GM19351 (cell line): Measurements from ENCODE around the gene AKR1D1.
"Not testable (repeated sequence)": the region's sequence is repeated elsewhere in the genome, so short reads cannot be mapped to it uniquely, and the experiment has no call there.

ENCODE experiments used
- ATAC-seq: cut with Tn5 transposase; IDR thresholded peaks from one replicate; pipeline ENCODE4 v1.9.1; 2021; ENCODE audit warnings: mild to moderate bottlenecking, moderate library complexity; ENCODE audit not compliant: unreplicated experiment

The AKR1D1 gene

DNA sequence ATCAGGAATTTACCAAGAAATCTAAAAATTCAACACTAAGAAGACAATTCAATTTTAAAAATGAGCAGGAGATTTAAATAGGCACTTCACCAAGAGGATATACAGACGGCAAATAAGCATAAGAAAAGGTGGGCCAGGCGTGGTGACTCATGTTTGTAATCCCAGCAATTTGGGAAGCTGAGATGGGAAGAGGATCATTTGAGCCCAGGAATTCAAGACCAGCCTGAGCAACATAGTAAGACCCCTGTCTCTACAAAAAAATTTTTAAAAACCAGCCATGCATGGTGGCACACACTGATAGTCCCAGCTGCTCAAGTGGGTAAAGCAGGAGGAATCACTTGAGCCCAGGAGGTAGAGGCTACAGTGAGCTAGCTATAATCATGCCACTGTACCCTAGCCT, 3.5 kb upstream of the AKR1D1 start:
- ATAC-seq, result no peak

DNA sequence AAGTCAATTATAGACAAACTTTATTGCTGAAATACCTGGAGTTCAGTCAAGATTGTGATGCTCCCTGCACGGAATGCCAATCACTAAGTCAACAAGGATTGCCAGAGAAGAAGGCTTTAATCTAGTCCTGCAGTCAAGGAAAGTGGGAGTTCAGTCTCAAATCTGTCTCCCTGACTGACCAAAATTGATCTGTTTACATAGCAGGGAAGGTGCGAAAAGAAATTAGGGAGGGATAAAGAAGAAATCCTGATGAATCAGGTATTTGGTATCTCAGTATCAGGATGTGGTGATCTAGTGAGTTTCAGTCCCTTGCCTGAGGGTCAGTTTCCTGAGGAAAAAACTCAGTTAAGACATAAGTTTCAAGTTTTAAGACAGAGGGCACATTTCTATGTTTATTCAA, 2.1 kb upstream of the AKR1D1 start:
- no peak for ATAC-seq

DNA sequence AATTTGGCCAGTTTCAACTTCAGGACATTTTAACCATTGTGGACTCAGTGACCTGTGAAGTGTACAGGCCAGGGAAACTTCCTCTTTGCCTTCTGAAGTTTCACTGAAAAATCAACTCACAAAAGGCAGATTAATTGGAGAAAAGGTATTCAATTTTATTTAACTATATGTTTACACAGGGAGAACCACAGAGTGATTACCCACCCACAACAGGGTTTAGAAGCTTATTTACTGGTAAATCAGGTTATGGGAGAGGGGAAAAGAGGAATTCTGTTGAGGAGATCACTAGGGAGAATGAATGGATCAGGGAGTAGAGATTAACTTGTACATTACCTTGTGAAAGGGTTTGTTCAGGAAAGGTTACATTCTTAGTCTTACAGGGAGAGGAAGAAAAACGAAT, 1.7 kb upstream of the AKR1D1 start:
- no peak for ATAC-seq

DNA sequence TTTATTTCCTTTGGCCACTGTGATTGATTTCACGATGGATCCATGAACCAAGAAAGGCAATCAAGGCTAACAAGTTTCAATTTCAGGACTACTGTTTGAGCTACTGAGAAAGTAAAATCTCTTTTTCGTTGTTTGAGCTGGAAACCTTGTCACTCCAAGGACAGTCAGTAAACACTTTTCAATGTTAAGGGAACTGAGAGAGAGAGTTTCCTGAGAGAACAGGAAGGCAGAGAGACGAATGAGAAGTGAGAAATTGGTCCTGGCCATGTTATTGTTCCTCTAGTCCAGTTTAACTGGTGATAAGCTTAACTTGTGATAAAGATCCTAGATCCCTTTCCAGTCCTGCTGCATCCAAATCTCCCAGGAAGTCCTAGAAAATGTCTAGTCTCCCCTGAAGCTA, 909 bp upstream of the AKR1D1 start:
- no peak for ATAC-seq

DNA sequence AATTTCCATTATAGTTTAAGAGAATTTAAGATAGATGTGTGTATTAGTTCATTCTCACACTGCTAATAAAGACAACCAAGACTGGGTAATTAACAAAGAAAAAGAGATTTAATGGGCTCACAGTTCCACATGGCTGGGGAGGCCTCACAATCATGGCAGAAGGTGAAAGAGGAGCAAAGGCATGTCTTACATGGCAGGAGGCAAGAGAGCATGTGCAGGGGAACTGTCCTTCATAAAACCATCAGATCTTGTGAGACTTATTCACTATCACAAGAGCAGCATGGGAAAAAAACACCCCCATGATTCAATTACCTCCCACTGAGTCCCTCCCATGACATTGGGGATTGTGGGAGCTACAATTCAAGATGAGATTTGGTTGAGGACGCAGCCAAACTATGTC, 473 bp upstream of the AKR1D1 start:
- not testable (repeated sequence) for ATAC-seq

DNA sequence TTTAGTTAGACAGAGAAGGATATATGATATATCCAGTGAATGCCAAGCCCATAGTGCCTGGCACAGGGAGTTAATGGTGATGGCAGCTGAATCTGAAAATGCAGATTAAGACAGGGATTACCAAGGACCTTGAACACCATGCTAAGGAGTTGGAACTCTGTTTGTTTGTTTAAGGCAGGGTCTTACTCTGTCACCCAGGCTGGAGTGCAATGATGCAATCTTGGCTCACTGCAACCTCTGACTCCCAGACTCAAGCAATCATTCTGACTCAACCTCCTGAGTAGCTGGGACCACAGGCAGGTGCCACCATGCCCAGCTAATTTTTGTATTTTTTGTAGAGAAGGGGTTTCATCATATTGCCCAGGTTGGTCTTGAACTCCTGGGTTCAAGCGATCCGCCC, 1.6 kb downstream of the AKR1D1 start:
- no peak for ATAC-seq

DNA sequence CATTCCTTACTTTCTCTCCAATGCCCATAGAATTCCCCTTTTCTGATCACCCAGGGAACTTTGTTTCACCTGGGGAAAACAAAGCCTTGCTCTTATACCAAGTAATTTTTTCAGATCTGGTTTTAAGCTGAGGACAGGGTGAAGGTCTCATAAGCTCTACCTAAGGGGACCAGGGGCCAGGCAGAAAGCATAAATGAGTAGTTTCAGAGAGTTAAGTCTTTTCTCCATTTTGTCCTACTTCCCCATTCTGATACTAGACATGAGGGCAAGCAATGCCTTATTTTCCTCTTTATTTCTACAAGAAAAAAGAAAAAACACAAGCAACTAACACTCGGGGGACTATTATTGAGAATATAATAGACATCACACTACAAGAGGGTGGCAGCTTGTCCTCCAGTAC, 2.9 kb downstream of the AKR1D1 start:
- ATAC-seq, result peak; percentile 70

DNA sequence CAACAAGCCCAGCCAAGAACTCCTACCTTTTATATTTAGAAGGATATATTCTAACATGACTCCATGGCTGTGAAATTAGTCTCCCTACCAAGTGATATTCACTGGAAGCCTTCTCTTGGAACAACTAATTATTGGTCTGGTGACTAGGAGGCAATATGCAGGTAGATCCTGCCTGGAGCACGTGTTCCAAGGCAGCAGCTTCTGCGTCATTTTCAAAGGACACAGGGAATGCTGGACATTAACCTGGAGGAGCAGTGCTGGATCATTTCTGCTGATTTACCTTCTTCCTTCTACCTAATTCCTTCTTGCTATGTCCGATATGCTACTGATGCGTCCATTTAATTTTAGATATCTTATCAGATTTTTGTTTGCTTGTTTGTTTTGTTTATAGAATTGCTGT, 5.6 kb downstream of the AKR1D1 start:
- no peak for ATAC-seq

DNA sequence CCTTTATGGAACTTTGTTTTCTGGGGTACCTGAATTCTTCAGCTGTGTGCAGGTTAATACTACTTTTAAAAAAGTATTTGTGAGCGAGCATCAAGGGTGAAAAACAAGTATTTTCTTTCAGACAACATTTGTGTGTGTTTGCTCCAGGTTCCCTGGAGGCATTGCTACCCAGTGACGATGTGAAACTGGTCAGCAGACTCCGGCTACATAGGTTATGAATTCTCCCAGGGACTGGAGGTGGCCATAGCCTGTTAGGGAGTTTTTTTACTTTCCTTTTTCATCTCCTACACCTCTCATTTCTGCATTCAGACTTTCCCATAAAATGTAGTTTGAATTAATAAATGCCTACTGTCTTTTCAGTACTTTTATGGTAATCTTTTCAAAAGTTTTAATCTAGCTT, 7.6 kb downstream of the AKR1D1 start:
- no peak for ATAC-seq

DNA sequence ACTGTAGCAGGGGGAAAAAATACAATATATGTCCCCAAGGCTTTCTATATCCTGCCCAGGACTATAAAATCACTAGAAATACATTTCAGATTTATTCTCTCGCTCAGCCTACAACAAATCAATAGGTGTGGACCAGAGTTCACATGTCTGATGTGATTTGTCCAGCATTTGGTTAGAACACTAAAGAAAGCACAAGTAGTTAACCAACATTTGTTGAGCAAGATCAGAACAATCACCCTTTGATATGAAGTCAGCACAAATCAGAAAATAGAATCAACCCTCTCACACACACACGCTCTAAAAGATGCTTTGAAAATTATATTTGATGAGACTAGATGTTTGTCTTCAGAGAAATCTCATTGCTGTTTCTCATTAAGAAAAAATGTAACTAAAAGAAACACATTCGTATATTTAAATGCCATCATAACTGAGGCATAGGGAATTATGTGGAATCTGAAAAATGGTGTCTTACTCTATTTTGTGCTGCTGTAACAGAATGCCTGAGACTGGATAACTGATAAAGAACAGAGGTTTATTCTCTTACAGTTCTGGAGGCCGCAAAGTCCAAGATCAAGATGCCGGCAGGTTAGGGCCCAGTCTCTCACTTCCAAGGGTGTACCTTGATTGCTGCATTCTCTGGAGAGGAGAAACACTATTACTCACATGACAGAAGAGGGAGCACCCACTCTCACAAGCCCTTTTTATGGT, 10.5 kb downstream of the AKR1D1 start:
- no peak for ATAC-seq

DNA sequence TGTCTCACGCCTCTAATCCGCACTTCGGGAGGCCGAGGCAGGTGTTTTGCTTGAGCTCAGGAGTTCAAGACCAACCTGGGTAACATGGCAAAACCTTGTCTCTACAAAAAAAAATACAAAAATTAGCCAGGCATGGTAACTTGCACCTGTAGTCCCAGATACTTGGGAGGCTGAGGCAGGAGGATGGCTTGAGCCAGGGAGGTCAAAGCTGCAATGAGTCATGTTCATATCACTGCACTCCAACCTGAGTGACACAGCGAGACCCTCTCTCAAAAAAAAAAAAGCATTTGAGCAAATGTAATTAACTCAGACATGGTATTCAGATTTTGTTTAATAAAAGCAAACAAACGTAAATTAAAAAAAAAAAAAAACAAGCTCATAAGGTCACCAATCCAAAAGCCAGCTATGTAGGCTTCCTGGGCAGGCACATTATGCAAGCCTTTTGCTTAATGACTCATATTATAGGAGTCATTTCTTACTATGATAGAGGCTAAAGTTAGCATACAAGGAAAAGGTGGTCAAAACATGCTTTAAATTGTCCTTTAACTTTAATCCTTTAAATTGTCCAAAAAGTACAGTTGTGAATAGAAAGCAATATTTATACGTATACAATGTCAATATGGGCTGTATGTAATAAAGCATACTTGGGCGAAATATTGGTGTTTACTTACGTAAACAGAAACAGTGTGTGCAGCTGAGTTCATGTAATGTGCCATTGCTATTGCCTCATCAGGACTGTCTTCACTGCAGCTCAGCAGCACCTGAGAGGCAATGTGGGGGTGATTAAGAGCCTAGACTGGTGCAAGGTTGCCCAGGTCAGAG, 13.0 kb downstream of the AKR1D1 start:
- ATAC-seq, result no peak

DNA sequence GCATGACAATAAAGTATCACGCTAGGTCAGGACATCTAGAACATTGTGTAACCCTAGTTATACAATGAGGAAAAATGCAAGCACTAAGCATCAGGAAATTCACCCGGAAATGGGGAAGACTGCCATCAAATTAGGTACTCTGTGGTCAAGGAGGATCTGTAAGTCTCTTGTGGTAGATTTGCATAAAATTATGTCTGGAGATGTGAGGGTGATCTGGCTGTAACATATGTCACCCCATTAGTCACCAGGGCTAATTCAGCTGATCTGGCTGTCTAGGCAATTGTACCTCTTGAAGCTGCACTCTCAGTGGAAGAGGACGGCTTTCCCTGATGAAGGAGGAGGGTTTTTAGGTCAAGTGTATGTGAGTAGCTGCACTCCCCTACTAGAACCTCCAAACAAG, 14.8 kb downstream of the AKR1D1 start:
- ATAC-seq, result peak; percentile 70

DNA sequence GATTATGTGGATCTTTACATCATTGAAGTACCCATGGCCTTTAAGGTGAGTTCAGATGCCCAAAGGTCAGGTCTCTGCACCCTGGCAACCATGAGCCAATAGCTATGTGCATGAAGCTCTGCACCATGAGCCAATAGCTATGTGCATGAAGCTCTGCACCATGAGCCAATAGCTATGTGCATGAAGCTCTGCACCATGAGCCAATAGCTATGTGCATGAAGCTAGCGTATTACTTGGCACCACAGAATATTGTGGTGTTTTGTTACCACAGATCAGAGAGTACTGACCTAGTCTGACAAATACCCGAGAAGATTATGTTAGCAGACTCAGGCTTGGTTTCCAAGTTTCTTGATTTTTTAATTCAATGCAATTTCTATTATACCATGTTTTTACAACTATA, 15.6 kb downstream of the AKR1D1 start:
- ATAC-seq, result not testable (repeated sequence)

DNA sequence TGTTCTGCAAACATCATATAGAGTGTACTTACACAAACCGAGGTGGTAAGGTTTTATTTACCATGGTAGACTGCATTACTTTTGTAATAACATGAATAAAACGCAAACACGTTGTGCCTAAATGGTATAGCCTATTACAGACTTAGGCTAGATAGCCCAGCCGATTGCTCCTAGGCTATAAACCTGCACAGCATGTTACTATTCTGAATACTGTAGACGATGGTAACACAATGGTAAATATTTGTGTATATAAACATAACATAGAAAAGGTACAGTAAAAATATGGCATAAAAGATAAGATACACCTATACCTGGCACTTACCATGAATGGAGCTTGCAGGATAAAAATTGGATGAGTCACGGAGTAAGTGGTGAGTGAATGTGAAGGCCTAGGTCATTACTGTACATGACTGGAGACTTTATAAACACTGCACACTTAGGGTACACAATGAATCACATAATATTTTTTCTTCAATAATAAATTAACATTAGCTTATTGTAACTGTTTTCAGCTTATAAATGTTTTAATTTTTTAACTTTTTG, 16.3 kb downstream of the AKR1D1 start:
- no peak for ATAC-seq

DNA sequence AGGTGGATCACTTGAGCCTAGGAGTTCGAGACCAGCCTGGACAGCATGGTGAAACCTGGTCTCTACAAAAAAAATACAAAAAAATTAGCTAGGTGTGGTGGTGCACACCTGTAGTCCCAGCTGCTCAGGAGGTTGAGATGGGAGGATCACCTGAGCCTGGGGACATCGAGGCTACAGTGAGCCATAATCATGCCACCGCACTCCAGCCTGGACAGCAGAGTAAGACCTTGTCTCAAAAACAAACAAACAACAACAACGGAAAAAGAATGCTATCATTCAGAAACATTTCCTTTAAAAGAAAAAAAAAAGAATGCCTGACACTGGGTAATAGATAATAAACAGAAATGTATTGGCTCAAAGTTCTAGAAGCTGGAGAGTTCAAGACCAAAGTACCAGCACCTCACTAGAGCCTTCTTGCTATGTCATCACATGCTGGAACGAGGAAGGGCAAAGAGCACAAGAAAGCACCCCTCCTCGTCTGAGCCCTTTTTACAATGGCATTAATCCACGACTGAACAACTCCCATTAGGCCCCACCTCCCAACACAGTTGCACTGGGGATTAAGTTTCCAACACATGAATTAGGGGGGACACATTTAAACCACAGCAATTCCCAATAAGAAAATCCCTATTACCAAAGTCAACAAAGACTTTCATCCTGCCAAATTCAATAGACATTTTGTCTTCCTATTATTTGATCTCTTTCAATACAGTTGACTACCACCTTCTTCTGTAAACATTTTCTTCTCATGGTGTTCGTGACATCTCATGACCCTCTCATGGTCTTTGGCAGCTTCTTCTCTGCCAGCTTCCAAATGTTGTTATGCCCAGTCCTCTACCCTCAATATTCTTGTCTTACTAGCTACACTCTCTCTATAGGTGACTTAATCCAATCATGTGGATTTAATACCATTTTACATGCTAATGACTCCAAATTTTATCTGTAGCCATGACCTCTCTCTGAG, 20.0 kb downstream of the AKR1D1 start:
- ATAC-seq, result no peak

DNA sequence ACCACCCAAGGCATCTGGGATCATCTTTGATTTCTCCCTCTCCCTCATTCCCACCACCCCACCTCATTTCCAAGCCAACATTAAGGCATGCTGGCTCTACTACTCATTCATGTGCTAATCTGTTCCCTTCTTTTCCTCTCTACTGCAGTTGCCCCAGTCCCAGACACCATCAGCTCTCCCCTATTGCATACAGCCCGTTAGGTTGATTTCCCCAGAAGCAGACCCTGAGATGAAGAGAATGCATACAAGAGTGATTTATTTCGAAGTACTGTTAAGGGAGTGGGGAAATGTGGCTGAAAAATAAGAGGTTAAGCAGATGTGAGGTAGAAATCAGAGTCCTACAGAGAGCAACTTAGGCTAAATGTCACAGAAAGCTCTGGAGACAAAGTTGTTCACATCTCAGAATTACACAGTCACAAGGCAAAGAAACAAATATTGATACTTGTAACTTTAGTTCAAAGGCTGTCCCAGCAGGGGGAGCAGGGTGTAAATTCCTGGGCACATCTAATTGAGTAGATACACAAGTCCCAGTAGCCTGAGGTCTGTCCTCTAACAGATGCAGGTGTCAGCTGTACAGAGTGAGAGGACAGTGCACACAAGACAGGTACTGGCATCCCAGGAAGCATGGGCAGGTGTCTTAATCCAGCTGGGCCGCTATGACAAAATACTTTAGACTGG, 20.9 kb downstream of the AKR1D1 start:
- ATAC-seq, result peak; percentile 94

DNA sequence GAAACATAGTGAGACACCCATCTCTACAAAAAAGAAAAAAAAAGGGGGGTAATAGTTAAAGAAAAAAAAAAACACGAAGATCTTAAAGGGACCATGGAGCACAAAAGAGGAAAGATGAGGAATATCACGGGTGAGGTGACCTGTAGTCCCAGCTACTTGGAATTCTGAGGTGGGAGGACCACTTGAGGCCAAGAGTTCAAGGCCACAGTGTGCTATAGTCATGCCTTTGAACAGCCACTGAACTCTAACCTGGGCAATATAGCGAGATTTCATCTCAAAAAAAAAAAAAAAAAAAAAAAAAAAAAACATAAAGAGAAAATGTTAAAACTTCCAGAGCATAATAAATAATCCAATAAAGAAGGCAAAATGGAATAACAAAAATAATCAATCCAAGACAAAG, 23.6 kb downstream of the AKR1D1 start:
- no peak for ATAC-seq

DNA sequence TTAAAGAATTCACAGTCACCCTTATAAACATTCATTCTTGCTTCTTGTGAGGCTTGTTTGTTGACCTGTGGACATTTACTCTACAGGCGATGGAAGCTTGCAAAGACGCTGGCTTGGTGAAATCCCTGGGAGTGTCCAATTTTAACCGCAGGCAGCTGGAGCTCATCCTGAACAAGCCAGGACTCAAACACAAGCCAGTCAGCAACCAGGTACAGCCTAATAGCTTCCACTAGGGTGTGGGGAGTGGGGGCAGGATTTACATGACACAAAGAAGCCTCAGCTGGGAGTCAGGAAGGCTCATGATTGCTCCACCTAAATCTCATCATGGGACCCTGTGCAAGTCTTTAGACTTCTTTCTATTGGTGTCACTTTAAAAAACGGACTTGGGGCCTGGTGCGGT, 29.0 kb downstream of the AKR1D1 start:
- ATAC-seq, result no peak

DNA sequence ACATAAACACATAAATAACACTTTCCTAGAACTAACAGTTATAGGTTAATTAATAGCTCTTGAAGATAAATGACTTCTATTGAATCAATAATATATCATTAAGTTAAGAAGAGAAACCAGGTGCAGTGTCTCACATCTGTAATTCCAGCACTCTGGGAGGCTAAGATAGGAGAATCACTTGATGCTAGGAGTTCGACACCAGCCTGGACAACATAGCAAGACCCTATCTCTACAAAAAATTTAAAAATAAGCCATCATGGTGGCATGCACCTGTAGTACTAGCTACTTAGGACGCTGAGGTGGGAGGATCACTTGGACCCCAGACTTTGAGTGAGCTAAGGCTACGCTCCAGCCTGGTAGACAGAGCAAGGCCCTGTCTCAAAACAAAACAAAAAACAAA, 38.8 kb downstream of the AKR1D1 start:
- no peak for ATAC-seq

DNA sequence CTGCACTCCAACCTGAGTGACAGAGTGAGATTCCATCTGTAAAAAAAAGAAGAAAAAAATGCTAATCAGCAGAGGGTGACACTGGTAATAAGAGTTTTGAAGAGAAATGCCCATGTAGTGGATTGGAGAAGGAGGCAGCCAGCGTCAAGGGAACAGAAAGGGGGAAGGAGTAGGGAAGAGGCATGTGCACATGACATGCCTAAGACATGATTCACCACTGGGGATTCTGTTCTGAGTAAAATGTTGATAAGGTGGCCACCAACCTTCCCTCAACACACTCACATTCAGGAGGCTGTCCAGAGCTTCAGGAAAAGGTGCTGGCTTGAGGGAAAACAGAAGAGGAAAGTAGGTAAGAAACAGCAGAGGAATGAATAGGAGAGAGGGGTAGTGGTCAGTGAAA, 39.9 kb downstream of the AKR1D1 start:
- ATAC-seq, result no peak

DNA sequence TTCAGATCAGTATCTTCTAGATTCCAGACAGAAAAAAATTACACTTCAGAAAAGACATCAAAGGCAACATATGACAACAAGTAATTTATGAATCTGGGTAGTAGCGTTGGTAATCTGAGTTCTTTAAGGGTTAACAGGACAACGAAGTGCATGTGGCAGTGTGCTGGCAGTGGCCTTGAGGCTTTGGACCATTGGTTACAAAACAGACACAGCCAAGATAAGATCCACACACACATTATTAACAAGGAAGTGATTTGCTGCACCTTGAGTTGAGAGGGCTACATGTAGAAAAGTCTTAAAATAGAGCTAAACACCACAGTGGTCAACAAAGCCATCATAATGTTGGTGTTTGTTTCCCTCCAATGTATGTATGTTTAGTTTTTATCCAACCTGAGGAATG, 40.6 kb downstream of the AKR1D1 start:
- ATAC-seq, result no peak
